Measurements from ENCODE around the gene DNAJC16.

Gene DNAJC16

DNA sequence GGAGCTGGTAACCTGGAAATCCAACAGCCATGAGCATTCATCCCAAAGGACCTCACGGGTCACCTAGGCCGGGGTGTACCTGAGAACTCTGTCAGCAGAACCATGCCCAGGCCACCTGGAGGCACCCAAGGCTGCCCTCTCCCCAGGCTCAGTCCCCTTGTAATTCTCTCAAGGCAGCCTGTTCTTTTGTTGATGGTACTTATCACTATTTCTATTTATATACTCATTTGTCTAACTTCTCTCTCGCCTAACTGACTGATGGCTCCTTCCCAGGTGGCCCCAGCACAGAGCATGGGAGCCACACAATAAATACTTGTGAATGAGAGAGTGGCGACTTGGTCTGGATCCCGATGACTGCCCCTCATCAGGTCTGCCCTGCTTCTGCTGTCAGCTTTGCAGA lies 19.4 kb upstream of the DNAJC16 start:
- Histone ChIP-seq H3K27ac (ENCODE audit: low read length) (no peak overlapping the region), H3K79me2 (ENCODE audit: low read length) (no peaks in the 10 kb centered on the region), H3K4me1 (ENCODE audit: low read length) (no peaks in the 10 kb centered on the region), H3K9me2 (replicated peaks; ENCODE audit: insufficient read depth, low read length) (no peaks in the 10 kb centered on the region), H3K27me3 (replicated peaks; ENCODE audit: insufficient read depth, low read length) (no peaks in the 10 kb centered on the region), H3K9ac (ENCODE audit: low read length) (no peak overlapping the region), H3K36me3 (replicated peaks; ENCODE audit: insufficient read depth, low read length) (no peaks in the 10 kb centered on the region), H4K20me1 (ENCODE audit: insufficient read depth, low read length) (no peaks in the 10 kb centered on the region), H3K4me2 (ENCODE audit: low read depth, low read length) (no peak overlapping the region), H2AFZ (ENCODE audit: low read length) (no peak overlapping the region), H3K9me3 (replicated peaks; ENCODE audit: insufficient read depth, low read length) (no peaks in the 10 kb centered on the region), H3K4me3 (ENCODE audit: low read length) (no peak overlapping the region), H3F3A (ENCODE audit: insufficient read depth, low read length) (no peaks in the 10 kb centered on the region)
- no peak for DNase-seq
- no peak for TF ChIP-seq EZH2phosphoT487 (IDR thresholded peaks at IDR 0.05; ENCODE audit: low read length)
- TF ChIP-seq EZH2 (optimal IDR thresholded peaks at IDR 0.05; ENCODE audit: low read depth, low read length) = no peak
- TF ChIP-seq CTCF (IDR thresholded peaks at IDR 0.05; ENCODE audit: low read length) = no peak

DNA sequence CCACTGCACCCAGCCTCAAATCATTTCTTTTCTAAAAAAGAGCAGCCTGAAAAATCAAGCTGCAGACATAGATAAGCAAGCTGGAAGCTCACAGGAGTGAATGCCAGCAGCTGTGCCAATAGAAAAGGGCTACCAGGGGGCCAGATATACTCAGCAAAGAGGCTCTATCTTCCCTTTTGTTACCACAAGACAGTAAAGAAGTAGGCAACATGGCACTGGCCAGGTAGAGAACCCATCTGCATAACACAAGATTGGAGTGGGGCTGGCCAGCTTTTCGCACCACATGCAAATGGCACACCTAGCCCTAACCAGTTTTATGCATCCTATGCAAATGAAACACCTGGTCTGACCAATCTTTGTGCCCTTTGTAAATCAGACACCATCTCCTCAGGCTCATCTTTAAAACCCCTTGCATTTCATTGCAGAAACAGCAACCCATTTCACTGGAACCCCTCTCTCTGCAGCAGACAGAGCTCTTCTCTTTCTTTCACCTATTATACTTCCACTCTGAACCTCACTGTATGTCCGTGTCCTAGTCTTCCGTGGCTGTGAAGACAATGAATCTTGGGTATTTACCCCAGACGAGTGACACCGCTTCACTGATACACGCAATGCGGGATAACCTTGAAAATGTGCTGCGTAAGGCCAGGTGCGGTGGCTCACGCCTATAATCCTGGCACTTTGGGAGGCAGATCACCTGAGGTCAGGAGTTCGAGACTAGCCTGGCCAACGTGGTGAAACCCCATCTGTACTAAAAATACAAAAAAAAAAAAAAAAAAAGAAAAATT lies 17.8 kb upstream of the DNAJC16 start:
- Histone ChIP-seq H3K36me3 (replicated peaks; ENCODE audit: insufficient read depth, low read length) (no peaks in the 10 kb centered on the region), H3K79me2 (ENCODE audit: low read length) (no peaks in the 10 kb centered on the region), H3K4me1 (ENCODE audit: low read length) (no peaks in the 10 kb centered on the region), H3K27me3 (replicated peaks; ENCODE audit: insufficient read depth, low read length) (no peaks in the 10 kb centered on the region), H3F3A (ENCODE audit: insufficient read depth, low read length) (no peaks in the 10 kb centered on the region), H3K27ac (ENCODE audit: low read length) (no peak overlapping the region), H3K9me2 (replicated peaks; ENCODE audit: insufficient read depth, low read length) (no peaks in the 10 kb centered on the region), H3K9ac (ENCODE audit: low read length) (no peak overlapping the region), H3K9me3 (replicated peaks; ENCODE audit: insufficient read depth, low read length) (no peaks in the 10 kb centered on the region), H4K20me1 (ENCODE audit: insufficient read depth, low read length) (no peaks in the 10 kb centered on the region), H2AFZ (ENCODE audit: low read length) (no peak overlapping the region), H3K4me3 (ENCODE audit: low read length) (no peak overlapping the region), H3K4me2 (ENCODE audit: low read depth, low read length) (no peak overlapping the region)
- TF ChIP-seq EZH2 (optimal IDR thresholded peaks at IDR 0.05; ENCODE audit: low read depth, low read length) (no peak), CTCF (IDR thresholded peaks at IDR 0.05; ENCODE audit: low read length) (no peak), EZH2phosphoT487 (IDR thresholded peaks at IDR 0.05; ENCODE audit: low read length) (no peak)
- DNase-seq = no peak

DNA sequence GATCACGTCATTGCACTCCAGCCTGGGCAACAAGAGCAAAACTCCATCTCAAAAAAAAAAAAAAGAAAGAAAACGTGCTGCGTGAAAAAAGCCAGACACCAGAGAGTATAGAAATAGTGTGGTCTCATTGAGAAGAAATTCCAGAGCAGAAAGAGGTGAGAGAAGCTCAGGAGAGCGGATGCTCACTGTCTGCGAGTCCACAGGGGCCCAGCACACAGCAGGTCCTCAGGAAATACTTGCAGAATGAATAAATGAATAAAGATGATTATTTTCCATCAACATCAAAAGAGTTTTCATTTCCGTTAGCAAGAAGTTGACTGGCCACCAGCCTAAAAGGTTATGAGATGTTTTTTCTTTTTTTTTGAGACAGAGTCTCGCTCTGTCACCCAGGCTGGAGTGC lies 17.1 kb upstream of the DNAJC16 start:
- Histone ChIP-seq H3K4me2 (ENCODE audit: low read depth, low read length) (no peak overlapping the region), H3K9ac (ENCODE audit: low read length) (no peak overlapping the region)
- no peak for DNase-seq

More for the DNA sequence above, 17.1 kb upstream of the DNAJC16 start:
- no peak overlapping the region for H3K4me3 ChIP-seq (ENCODE audit: low read length)
- H4K20me1 ChIP-seq (ENCODE audit: insufficient read depth, low read length) = no peaks in the 10 kb centered on the region
- H3K9me3 ChIP-seq (replicated peaks; ENCODE audit: insufficient read depth, low read length) = no peaks in the 10 kb centered on the region
- H2AFZ ChIP-seq (ENCODE audit: low read length) = no peak overlapping the region
- TF ChIP-seq EZH2 (optimal IDR thresholded peaks at IDR 0.05; ENCODE audit: low read depth, low read length) = no peak
- no peak for TF ChIP-seq CTCF (IDR thresholded peaks at IDR 0.05; ENCODE audit: low read length)
- TF ChIP-seq EZH2phosphoT487 (IDR thresholded peaks at IDR 0.05; ENCODE audit: low read length) = no peak
- H3K9me2 ChIP-seq (replicated peaks; ENCODE audit: insufficient read depth, low read length) = no peaks in the 10 kb centered on the region
- no peak overlapping the region for H3K27ac ChIP-seq (ENCODE audit: low read length)
- no peaks in the 10 kb centered on the region for H3F3A ChIP-seq (ENCODE audit: insufficient read depth, low read length)
- H3K4me1 ChIP-seq (ENCODE audit: low read length) = no peaks in the 10 kb centered on the region
- no peaks in the 10 kb centered on the region for H3K79me2 ChIP-seq (ENCODE audit: low read length)
- H3K36me3 ChIP-seq (replicated peaks; ENCODE audit: insufficient read depth, low read length) = no peaks in the 10 kb centered on the region
- no peaks in the 10 kb centered on the region for H3K27me3 ChIP-seq (replicated peaks; ENCODE audit: insufficient read depth, low read length)

Measured in MM.1S (cell line).